HepG2 (cell line): ENCODE data around the gene TAS2R50. TPM values are rescaled to one million over a fixed set of nuclear protein-coding genes. Genes with fewer than 3 reads are reported as not detected.

Experiments
- CREM ChIP-seq, 2 experiments: sonication (generic) in 1 of 2; formaldehyde crosslinking in 1 of 2; IDR thresholded peaks; 2 replicates each; pipeline versions ENCODE4 v1.4.0 to v1.6.1; 2016 to 2020; ENCODE audit warnings: antibody characterized with exemption in 1 of 2, mild to moderate bottlenecking in 1 of 2, missing genetic modification reagents in 1 of 2
- ESRRA ChIP-seq: sonication (generic); formaldehyde crosslinking; IDR thresholded peaks from 2 replicates; pipeline ENCODE4 v1.5.1; 2020; ENCODE audit warnings: mild to moderate bottlenecking, low read depth, missing genetic modification reagents
- ETV5 ChIP-seq: IDR thresholded peaks from 2 replicates; pipeline ENCODE4 v1.6.1; 2018; ENCODE audit warnings: missing biosample characterization, missing genetic modification reagents, inconsistent platforms, borderline replicate concordance
- FOXA1 ChIP-seq, 2 experiments: fragments of 450-650 bp in 1 of 2; sonication (generic) in 1 of 2; formaldehyde crosslinking in 1 of 2; IDR thresholded peaks; 2 replicates each; pipeline versions ENCODE4 v1.4.0 to v1.6.1; 2016 to 2020; ENCODE audit warnings: missing genetic modification reagents in 1 of 2
- FOXP1 ChIP-seq, 2 experiments: fragments of 450-650 bp in 1 of 2; IDR thresholded peaks; 2 replicates each; pipeline ENCODE4 v1.6.1; 2017 to 2018; ENCODE audit warnings: antibody characterized with exemption in 1 of 2
- GABPB1 ChIP-seq: IDR thresholded peaks from 2 replicates; pipeline ENCODE4 v1.6.1; 2016; ENCODE audit warnings: mild to moderate bottlenecking, missing genetic modification reagents, moderate library complexity, missing compliant biosample characterization
- HMGXB3 ChIP-seq: sonication (generic); formaldehyde crosslinking; IDR thresholded peaks from 2 replicates; pipeline ENCODE4 v1.4.0; 2020; ENCODE audit warnings: missing genetic modification reagents, borderline replicate concordance
- LCORL ChIP-seq, 2 experiments: fragments of 450-650 bp in 1 of 2; sonication (generic) in 1 of 2; formaldehyde crosslinking in 1 of 2; IDR thresholded peaks; 2 replicates each; pipeline versions ENCODE4 v1.5.0 to v1.6.1; 2017 to 2020; ENCODE audit warnings: antibody characterized with exemption in 1 of 2, missing genetic modification reagents in 1 of 2
- MLX ChIP-seq: IDR thresholded peaks from 2 replicates; pipeline ENCODE4 v1.6.1; 2016
- NFIC ChIP-seq: IDR thresholded peaks from 2 replicates; pipeline ENCODE4 v1.6.1; 2012; ENCODE audit warnings: mild to moderate bottlenecking, low read length, inconsistent platforms
- NFKB2 ChIP-seq: sonication (generic); formaldehyde crosslinking; IDR thresholded peaks from 2 replicates; pipeline ENCODE4 v1.4.0; 2020; ENCODE audit warnings: missing genetic modification reagents, borderline replicate concordance
- NKX3-1 ChIP-seq: sonication (generic); formaldehyde crosslinking; IDR thresholded peaks from 2 replicates; pipeline ENCODE4 v1.5.0; 2020; ENCODE audit warnings: missing genetic modification reagents
- NR2F1 ChIP-seq, 2 experiments: fragments of 450-650 bp in 1 of 2; formaldehyde crosslinking in 1 of 2; IDR thresholded peaks; 2 replicates each; pipeline versions ENCODE4 v1.5.0 to v1.6.1; 2016 to 2020; ENCODE audit warnings: mild to moderate bottlenecking in 1 of 2, missing compliant biosample characterization in 1 of 2, missing genetic modification reagents in 1 of 2, moderate library complexity in 1 of 2
- RARG ChIP-seq: sonication (generic); formaldehyde crosslinking; IDR thresholded peaks from 2 replicates; pipeline ENCODE4 v1.4.0; 2020; ENCODE audit warnings: low read depth, mild to moderate bottlenecking, missing genetic modification reagents
- THAP11 ChIP-seq: IDR thresholded peaks from 2 replicates; pipeline ENCODE4 v1.6.1; 2016; ENCODE audit warnings: missing biosample characterization, missing genetic modification reagents
- TSC22D2 ChIP-seq: sonication (generic); formaldehyde crosslinking; IDR thresholded peaks from 2 replicates; pipeline ENCODE4 v1.5.1; 2020; ENCODE audit warnings: missing genetic modification reagents, mild to moderate bottlenecking, borderline replicate concordance
- ZBTB20 ChIP-seq: sonication (generic); formaldehyde crosslinking; IDR thresholded peaks from 2 replicates; pipeline ENCODE4 v1.8.1; 2023; ENCODE audit warnings: missing genetic modification reagents, low read depth, mild to moderate bottlenecking, borderline replicate concordance
- ZKSCAN8 ChIP-seq: IDR thresholded peaks from 2 replicates; pipeline ENCODE4 v1.6.1; 2016; ENCODE audit warnings: borderline replicate concordance, missing genetic modification reagents, missing compliant biosample characterization
- ZNF207 ChIP-seq: fragments of 450-650 bp; IDR thresholded peaks from 2 replicates; pipeline ENCODE4 v1.6.1; 2016; ENCODE audit warnings: antibody characterized with exemption, borderline replicate concordance
- ZNF263 ChIP-seq: sonication (generic); formaldehyde crosslinking; IDR thresholded peaks from 2 replicates; pipeline ENCODE4 v1.4.0; 2020; ENCODE audit warnings: missing genetic modification reagents
- ZNF331 ChIP-seq: sonication (generic); formaldehyde crosslinking; IDR thresholded peaks from 2 replicates; pipeline ENCODE4 v1.4.0; 2020; ENCODE audit warnings: missing genetic modification reagents
- ZNF564 ChIP-seq: sonication (generic); formaldehyde crosslinking; IDR thresholded peaks from 2 replicates; pipeline ENCODE4 v1.8.1; 2023; ENCODE audit warnings: mild to moderate bottlenecking, missing genetic modification reagents
- ZNF605 ChIP-seq: sonication (generic); formaldehyde crosslinking; IDR thresholded peaks from 2 replicates; pipeline ENCODE4 v1.8.0; 2022; ENCODE audit warnings: mild to moderate bottlenecking, missing genetic modification reagents
- ZNF644 ChIP-seq: IDR thresholded peaks from 2 replicates; pipeline ENCODE4 v1.6.1; 2016; ENCODE audit warnings: low read depth
- ZNF776 ChIP-seq: sonication (generic); formaldehyde crosslinking; IDR thresholded peaks from 2 replicates; pipeline ENCODE4 v1.4.0; 2020; ENCODE audit warnings: mild to moderate bottlenecking, missing genetic modification reagents
- ZSCAN29 ChIP-seq: sonication (generic); formaldehyde crosslinking; conservative IDR thresholded peaks from 2 replicates; pipeline ENCODE4 v1.4.0; 2020; ENCODE audit warnings: mild to moderate bottlenecking, missing genetic modification reagents
- polyA plus RNA-seq, 8 experiments: library from polyadenylated mRNA; depleted of rRNA in 3 of 8; stranded (reverse) in 7 of 8; unstranded in 1 of 8; fragments of >200 nt; fragmentation: Illumina TruSeq in 4 of 8; extraction: Trizol in 4 of 8; gene quantifications; 2 replicates each; pipeline versions ENCODE4 v1.2.1 to v1.2.3, GENCODE V29; 2011 to 2016; ENCODE audit warnings: low read depth in 4 of 8, missing spikeins in 1 of 8, mixed read lengths in 1 of 8; ENCODE audit not compliant: insufficient read depth in 1 of 8
- total RNA-seq, 5 experiments: library from RNA; depleted of rRNA; stranded (reverse); fragments of >200 nt; fragmentation: Illumina TruSeq; extraction: Trizol; gene quantifications; 2 replicates each; pipeline ENCODE4 v1.2.3, GENCODE V29; 2016; ENCODE audit warnings: low read depth in 1 of 5

TAS2R50 gene
- total and polyA plus RNA-seq, 2 of the 13 experiments (the other 11 are each of a cell fraction or from before 2014, with no cell fraction given): 0.17 to 2.2 TPM

GRCh38 chr12:11015775-11016430 lies 29.2 kb upstream of the TAS2R50 start (continued):
- TF ChIP-seq HMGXB3 (CRISPR knock-in tag): peak; percentile 36; the same call in 1 of the 2 replicates
- TF ChIP-seq ZSCAN29 (CRISPR knock-in tag): 0 out of 2 replicates have a peak, but pooled peaks have one; percentile 27
- peak; percentile 93 for TF ChIP-seq ZNF263
- TF ChIP-seq MLX: peak; percentile 89
- TF ChIP-seq ZNF207: no peak
- TF ChIP-seq ZNF776 (CRISPR knock-in tag): no peak
- TF ChIP-seq CREM (IDR thresholded peaks at IDR 0.05): peak; percentile 71
- TF ChIP-seq CREM (CRISPR knock-in tag; IDR thresholded peaks at IDR 0.05): no peak
- no peak for TF ChIP-seq NFKB2 (CRISPR knock-in tag)
- 0 out of 2 replicates have a peak, but pooled peaks have one; percentile 17 for TF ChIP-seq GABPB1
- peak; percentile 86 for TF ChIP-seq ESRRA
- peak; percentile 35; the same call in 1 of the 2 replicates for TF ChIP-seq NKX3-1
- TF ChIP-seq RARG: no peak
- TF ChIP-seq FOXA1 (IDR thresholded peaks at IDR 0.05): no peak
- peak; percentile 57; the same call in 1 of the 2 replicates for TF ChIP-seq FOXA1 (CRISPR knock-in tag; IDR thresholded peaks at IDR 0.05)
- TF ChIP-seq ZNF331 (CRISPR knock-in tag): peak; percentile 74; the same call in 1 of the 2 replicates
- TF ChIP-seq ZKSCAN8 (CRISPR knock-in tag): 0 out of 2 replicates have a peak, but pooled peaks have one; percentile 16
- TF ChIP-seq TSC22D2: no peak
- TF ChIP-seq NFIC: peak; percentile 53; the same call in 1 of the 2 replicates
- peak; percentile 60 to 85; a peak in 3 of 4 replicates for TF ChIP-seq NR2F1 (CRISPR knock-in tag; IDR thresholded peaks at IDR 0.05)
- TF ChIP-seq ZBTB20 (CRISPR knock-in tag): peak; percentile 70; the same call in 1 of the 2 replicates
- TF ChIP-seq LCORL (IDR thresholded peaks at IDR 0.05): no peak
- TF ChIP-seq LCORL (CRISPR knock-in tag; IDR thresholded peaks at IDR 0.05): 0 out of 2 replicates have a peak, but pooled peaks have one; percentile 25
- TF ChIP-seq ZNF564 (CRISPR knock-in tag): 0 out of 2 replicates have a peak, but pooled peaks have one; percentile 64
- TF ChIP-seq THAP11 (CRISPR knock-in tag): no peak
- peak; percentile 91 for TF ChIP-seq ZNF644 (CRISPR knock-in tag)
- peak; percentile 68 for TF ChIP-seq ZNF605 (CRISPR knock-in tag)
- no peak for TF ChIP-seq FOXP1 (IDR thresholded peaks at IDR 0.05)
- TF ChIP-seq FOXP1 (CRISPR knock-in tag; IDR thresholded peaks at IDR 0.05): peak; percentile 82
- TF ChIP-seq ETV5 (CRISPR knock-in tag): peak; percentile 90; the same call in 1 of the 2 replicates
